22Rv1 (cell line): ENCODE data around the gene C9orf43.

Source experiments
- H3K27ac ChIP-seq: fragments of 450-650 bp; 2 replicates; pipeline ENCODE4 v1.5.1; 2017
- CTCF ChIP-seq: fragments of 450-650 bp; IDR thresholded peaks from 2 replicates; pipeline ENCODE4 v1.5.1; 2017; ENCODE audit warnings: mild to moderate bottlenecking
- ZFX ChIP-seq: fragments of 450-650 bp; IDR thresholded peaks from 2 replicates; pipeline ENCODE4 v1.6.1; 2017; ENCODE audit warnings: antibody characterized with exemption, borderline replicate concordance

Gene C9orf43

GRCh38 chr9:113463418-113464285 lies 53.1 kb downstream of the C9orf43 start, which contains the start of gene RGS3:
Gene RGS3, plus strand, starts transcription at chr9:113463727. Its CDS starts 76 bp downstream, at chr9:113463803.
- no peak for TF ChIP-seq ZFX
- TF ChIP-seq CTCF, result peak; percentile 15; the same call in 1 of the 2 replicates
- peak within 1 kb of the TSS; percentile 76 for H3K27ac ChIP-seq

- TF ChIP-seq ZFX (no peak), CTCF (no peak)
- peak overlapping the region; percentile 76 for H3K27ac ChIP-seq
Observed at GRCh38 chr9:113464286-113464660, 53.7 kb downstream of the C9orf43 start.

GRCh38 chr9:113465599-113466140 lies 55.1 kb downstream of the C9orf43 start:
- peak overlapping the region; percentile 76 for H3K27ac ChIP-seq
- TF ChIP-seq CTCF (no peak), ZFX (no peak)

GRCh38 chr9:113467183-113467582 lies 56.6 kb downstream of the C9orf43 start:
- TF ChIP-seq ZFX (no peak), CTCF (no peak)
- H3K27ac ChIP-seq, result no peak overlapping the region

- no peak for TF ChIP-seq CTCF
- no peak for TF ChIP-seq ZFX
- no peak overlapping the region for H3K27ac ChIP-seq
Observed at GRCh38 chr9:113468716-113469448, 58.3 kb downstream of the C9orf43 start.

GRCh38 chr9:113471143-113471542 lies 60.6 kb downstream of the C9orf43 start:
- no peak overlapping the region for H3K27ac ChIP-seq
- no peak for TF ChIP-seq CTCF
- no peak for TF ChIP-seq ZFX
